ENCODE data around the gene MAN2C1.
"Not testable (repeated sequence)": the region's sequence is repeated elsewhere in the genome, so short reads cannot be mapped to it uniquely, and the experiment has no call there.

MAN2C1 gene

GRCh38 chr15:75389791-75390382 lies 21.5 kb upstream of the MAN2C1 start:
- DNase-seq (ENCODE audit: low read depth), result no peak
- no peak overlapping the region for H3K4me3 ChIP-seq (ENCODE audit: control insufficient read depth, low read depth, low read length)
- no peak for TF ChIP-seq CTCF (IDR thresholded peaks at IDR 0.05; ENCODE audit: control insufficient read depth, insufficient read depth, low read depth, low read length, missing control alignments)

GRCh38 chr15:75383986-75384385 lies 15.6 kb upstream of the MAN2C1 start:
- not testable (repeated sequence) for H3K4me3 ChIP-seq (ENCODE audit: control insufficient read depth, low read depth, low read length); DNase-seq (ENCODE audit: low read depth)

GRCh38 chr15:75380773-75381172 lies 12.4 kb upstream of the MAN2C1 start:
- TF ChIP-seq CTCF (IDR thresholded peaks at IDR 0.05; ENCODE audit: control insufficient read depth, insufficient read depth, low read depth, low read length, missing control alignments), result no peak
- no peak for DNase-seq (ENCODE audit: low read depth)

GRCh38 chr15:75371901-75372688 lies 3.7 kb upstream of the MAN2C1 start:
- no peak overlapping the region for H3K4me3 ChIP-seq (ENCODE audit: control insufficient read depth, low read depth, low read length)
- DNase-seq (ENCODE audit: low read depth), result no peak
- TF ChIP-seq CTCF (IDR thresholded peaks at IDR 0.05; ENCODE audit: control insufficient read depth, insufficient read depth, low read depth, low read length, missing control alignments), result no peak

More at GRCh38 chr15:75380773-75381172, 12.4 kb upstream of the MAN2C1 start:
- no peak overlapping the region for H3K4me3 ChIP-seq (ENCODE audit: control insufficient read depth, low read depth, low read length)

GRCh38 chr15:75371486-75371885 lies 3.1 kb upstream of the MAN2C1 start:
- DNase-seq (ENCODE audit: low read depth), result no peak

GRCh38 chr15:75369897-75370581 lies 1.6 kb upstream of the MAN2C1 start:
- no peak for TF ChIP-seq CTCF (IDR thresholded peaks at IDR 0.05; ENCODE audit: control insufficient read depth, insufficient read depth, low read depth, low read length, missing control alignments)
- DNase-seq (ENCODE audit: low read depth), result no peak
- H3K4me3 ChIP-seq (ENCODE audit: control insufficient read depth, low read depth, low read length), result no peak overlapping the region

More at GRCh38 chr15:75371486-75371885, 3.1 kb upstream of the MAN2C1 start:
- H3K4me3 ChIP-seq (ENCODE audit: control insufficient read depth, low read depth, low read length), result no peak overlapping the region
- no peak for TF ChIP-seq CTCF (IDR thresholded peaks at IDR 0.05; ENCODE audit: control insufficient read depth, insufficient read depth, low read depth, low read length, missing control alignments)
